Rectal smooth muscle tissue (tissue), 1 donor: ENCODE data around the gene SF1.

ENCODE experiments used
- H3K27ac ChIP-seq: one replicate; pipeline ENCODE4 v1.7.0; 2013; ENCODE audit warnings: low read depth, low read length, inconsistent platforms
- H3K27me3 ChIP-seq: one replicate; pipeline ENCODE4 v1.7.0; 2013; ENCODE audit warnings: low read length; ENCODE audit not compliant: control insufficient read depth, insufficient read depth
- H3K36me3 ChIP-seq: one replicate; pipeline ENCODE4 v1.7.0; 2013; ENCODE audit warnings: low read length; ENCODE audit not compliant: control insufficient read depth, insufficient read depth
- H3K4me1 ChIP-seq: one replicate; pipeline ENCODE4 v1.7.0; 2013; ENCODE audit warnings: low read length; ENCODE audit not compliant: control insufficient read depth, insufficient read depth
- H3K4me3 ChIP-seq: one replicate; pipeline ENCODE4 v1.7.0; 2013; ENCODE audit warnings: low read length
- H3K9ac ChIP-seq: one replicate; pipeline ENCODE4 v1.7.0; 2013; ENCODE audit warnings: low read length

The SF1 gene

GRCh38 chr11:64752175-64752970 lies 26.0 kb downstream of the SF1 start:
- no peaks in the 10 kb centered on the region for H3K4me1 ChIP-seq
- no peaks in the 10 kb centered on the region for H3K27me3 ChIP-seq
- H3K9ac ChIP-seq, result no peak overlapping the region
- no peaks in the 10 kb centered on the region for H3K36me3 ChIP-seq
- H3K27ac ChIP-seq, result no peak overlapping the region
- H3K4me3 ChIP-seq, result no peak overlapping the region

- H3K4me1 ChIP-seq, result no peaks in the 10 kb centered on the region
- no peak overlapping the region for H3K9ac ChIP-seq
- H3K27me3 ChIP-seq, result no peaks in the 10 kb centered on the region
- H3K27ac ChIP-seq, result no peak overlapping the region
- H3K4me3 ChIP-seq, result no peak overlapping the region
- no peaks in the 10 kb centered on the region for H3K36me3 ChIP-seq
Measured at GRCh38 chr11:64751580-64751979, 26.8 kb downstream of the SF1 start.

- no peaks in the 10 kb centered on the region for H3K36me3 ChIP-seq
- no peak overlapping the region for H3K9ac ChIP-seq
- H3K4me1 ChIP-seq, result no peaks in the 10 kb centered on the region
- H3K4me3 ChIP-seq, result no peak overlapping the region
- H3K27me3 ChIP-seq, result no peaks in the 10 kb centered on the region
- no peak overlapping the region for H3K27ac ChIP-seq
Measured at GRCh38 chr11:64751136-64751535, 27.2 kb downstream of the SF1 start.

- H3K4me3 ChIP-seq, result no peak overlapping the region
- H3K9ac ChIP-seq, result no peak overlapping the region
- no peaks in the 10 kb centered on the region for H3K36me3 ChIP-seq
- no peaks in the 10 kb centered on the region for H3K27me3 ChIP-seq
- H3K27ac ChIP-seq, result no peak overlapping the region
- peaks cover 3% of the 10 kb centered on the region for H3K4me1 ChIP-seq
Measured at GRCh38 chr11:64750361-64751054, 27.8 kb downstream of the SF1 start.

- no peaks in the 10 kb centered on the region for H3K36me3 ChIP-seq
- H3K4me1 ChIP-seq, result peaks cover 10% of the 10 kb centered on the region
- H3K9ac ChIP-seq, result no peak overlapping the region
- H3K27ac ChIP-seq, result no peak overlapping the region
- H3K4me3 ChIP-seq, result no peak overlapping the region
- H3K27me3 ChIP-seq, result no peaks in the 10 kb centered on the region
Measured at GRCh38 chr11:64747961-64748665, 30.2 kb downstream of the SF1 start.

- Histone ChIP-seq H3K36me3 (no peaks in the 10 kb centered on the region), H3K9ac (no peak overlapping the region), H3K27ac (peak overlapping the region; percentile 93), H3K4me3 (no peak overlapping the region), H3K27me3 (no peaks in the 10 kb centered on the region), H3K4me1 (peaks cover 10% of the 10 kb centered on the region)
Measured at GRCh38 chr11:64746486-64746885, 31.9 kb downstream of the SF1 start.

- H3K4me3 ChIP-seq, result peak overlapping the region; percentile 63
- H3K36me3 ChIP-seq, result no peaks in the 10 kb centered on the region
- H3K4me1 ChIP-seq, result peaks cover 10% of the 10 kb centered on the region
- no peaks in the 10 kb centered on the region for H3K27me3 ChIP-seq
- H3K27ac ChIP-seq, result peak overlapping the region; percentile 93
- H3K9ac ChIP-seq, result peak overlapping the region; percentile 53
Measured at GRCh38 chr11:64745521-64746328, 32.6 kb downstream of the SF1 start.

GRCh38 chr11:64745189-64745520 lies 33.2 kb downstream of the SF1 start:
- H3K27ac ChIP-seq, result peak overlapping the region; percentile 93
- H3K9ac ChIP-seq, result peak overlapping the region; percentile 53
- peak overlapping the region; percentile 63 for H3K4me3 ChIP-seq
- H3K36me3 ChIP-seq, result peaks cover under 1% of the 10 kb centered on the region
- H3K27me3 ChIP-seq, result no peaks in the 10 kb centered on the region
- H3K4me1 ChIP-seq, result peaks cover 10% of the 10 kb centered on the region

GRCh38 chr11:64744544-64745188 lies 33.7 kb downstream of the SF1 start:
- Histone ChIP-seq H3K27ac (peak overlapping the region; percentile 93), H3K36me3 (peaks cover 2% of the 10 kb centered on the region), H3K9ac (no peak overlapping the region), H3K4me3 (peak overlapping the region; percentile 76), H3K27me3 (no peaks in the 10 kb centered on the region), H3K4me1 (peaks cover 10% of the 10 kb centered on the region)

GRCh38 chr11:64743591-64744543 lies 34.5 kb downstream of the SF1 start, which contains the start of gene RASGRP2:
TSS of gene RASGRP2 (minus strand) at chr11:64744142. CDS start at chr11:64742866, 1,276 bp downstream.
- peak within 1 kb of the TSS; percentile 32 for H3K9ac ChIP-seq
- H3K27me3 ChIP-seq, result no peaks in the 10 kb centered on the region
- H3K36me3 ChIP-seq, result peaks cover 2% of the 10 kb centered on the region
- H3K27ac ChIP-seq, result peak within 1 kb of the TSS; percentile 93
- H3K4me3 ChIP-seq, result peak within 1 kb of the TSS; percentile 76
- peaks cover 10% of the 10 kb centered on the region for H3K4me1 ChIP-seq
